Placental pericyte (primary cell): ENCODE measurements around the gene ZDHHC5. TPM values are rescaled to one million over a fixed set of nuclear protein-coding genes. Genes with fewer than 3 reads are reported as not detected.

Experiments
- small RNA-seq: library from RNA; depleted of rRNA; stranded (forward); fragments of <200 nt; gene quantifications from one replicate; pipeline ENCODE3, GENCODE V24; 2012; ENCODE audit warnings: low replicate concordance
- total RNA-seq: library from RNA; depleted of rRNA; stranded (reverse); fragments of >200 nt; gene quantifications from 2 replicates; pipeline ENCODE4 v1.2.3, GENCODE V29; 2012

Gene ZDHHC5
- total RNA-seq, result 56.7 and 77.9 TPM in 2 replicates

GRCh38 chr11:57667736-57668433 is at the start of gene ZDHHC5:
ZDHHC5 (plus strand) TSS chr11:57668114; CDS start chr11:57673091, 4,977 bp downstream.

GRCh38 chr11:57649826-57650738 is 17.8 kb upstream of the ZDHHC5 start, which contains the start of gene YPEL4:
YPEL4 (minus strand) TSS chr11:57649912; CDS start chr11:57647107, 2,805 bp downstream.

GRCh38 chr11:57657194-57658022 is 10.5 kb upstream of the ZDHHC5 start, which contains the start of gene CLP1:
CLP1 (plus strand) TSS chr11:57657762; CDS start chr11:57659477, 1,715 bp downstream.

GRCh38 chr11:57711414-57712255 is 43.7 kb downstream of the ZDHHC5 start, which contains the start of gene MED19:
MED19 (minus strand) TSS chr11:57712215; CDS start chr11:57712179, 36 bp downstream.

GRCh38 chr11:57712256-57713150 is 44.6 kb downstream of the ZDHHC5 start, which contains the start of gene TMX2:
TMX2 (plus strand) TSS chr11:57712593; CDS start chr11:57712619, 26 bp downstream.

GRCh38 chr11:57741132-57742086 is 73.5 kb downstream of the ZDHHC5 start, which contains the start of gene SELENOH:
SELENOH (plus strand) TSS chr11:57741491; CDS start chr11:57741596, 105 bp downstream.

Small RNAs within 50 kb of the gene (small RNA-seq; reads per million reads assigned to genes)
- gene MIR130A (1,788 reads per million, percentile 100 among the genes with 10 or more reads in this experiment), gene TMX2-CTNND1 (not detected)

Other genes starting within 250 kb of the ZDHHC5 start
- 40.2 and 70.2 TPM in 2 replicates for gene SLC43A3, start 241.0 kb upstream of the ZDHHC5 start, total RNA-seq
- under 0.01 TPM in 1 of 2 replicates, not detected in the other for gene RTN4RL2, start 207.6 kb upstream of the ZDHHC5 start, total RNA-seq
- 13.2 and 34.4 TPM in 2 replicates for gene SLC43A1, start 152.4 kb upstream of the ZDHHC5 start, total RNA-seq
- 22.1 and 27.9 TPM in 2 replicates for gene TIMM10, start 137.4 kb upstream of the ZDHHC5 start, total RNA-seq
- not detected in 2 replicates for gene SMTNL1, start 130.5 kb upstream of the ZDHHC5 start, total RNA-seq
- 39.4 and 57.1 TPM in 2 replicates for gene UBE2L6, start 100.4 kb upstream of the ZDHHC5 start, total RNA-seq
- gene SERPING1, start 70.4 kb upstream of the ZDHHC5 start, total RNA-seq, result 1.6 and 16.4 TPM in 2 replicates
- 0.14 TPM in 1 of 2 replicates, not detected in the other for gene YPEL4, start 18.2 kb upstream of the ZDHHC5 start, total RNA-seq
- gene CLP1, start 10.4 kb upstream of the ZDHHC5 start, total RNA-seq, result 16.0 and 25.8 TPM in 2 replicates
- gene MED19, start 44.1 kb downstream of the ZDHHC5 start, total RNA-seq, result 10.3 and 15.3 TPM in 2 replicates
- 88.0 and 89.0 TPM in 2 replicates for gene TMX2, start 44.5 kb downstream of the ZDHHC5 start, total RNA-seq
- gene SELENOH, start 73.4 kb downstream of the ZDHHC5 start, total RNA-seq, result 56.7 and 79.7 TPM in 2 replicates
- gene BTBD18, start 83.7 kb downstream of the ZDHHC5 start, total RNA-seq, result not detected in 2 replicates
- 108 and 195 TPM in 2 replicates for gene CTNND1, start 93.7 kb downstream of the ZDHHC5 start, total RNA-seq